ENCODE data around the gene NUPR1.
A peak's percentile ranks its signal among the peaks of the same experiment; 100 is the strongest.
"Not testable (repeated sequence)": the region's sequence is repeated elsewhere in the genome, so short reads cannot be mapped to it uniquely, and the experiment has no call there.

NUPR1 gene

GRCh38 chr16:28555561-28555960 is 16.8 kb upstream of the NUPR1 start:
- no peak for DNase-seq (ENCODE audit: low read depth in 4 of 4, low spot score in 1 of 4)

DNA sequence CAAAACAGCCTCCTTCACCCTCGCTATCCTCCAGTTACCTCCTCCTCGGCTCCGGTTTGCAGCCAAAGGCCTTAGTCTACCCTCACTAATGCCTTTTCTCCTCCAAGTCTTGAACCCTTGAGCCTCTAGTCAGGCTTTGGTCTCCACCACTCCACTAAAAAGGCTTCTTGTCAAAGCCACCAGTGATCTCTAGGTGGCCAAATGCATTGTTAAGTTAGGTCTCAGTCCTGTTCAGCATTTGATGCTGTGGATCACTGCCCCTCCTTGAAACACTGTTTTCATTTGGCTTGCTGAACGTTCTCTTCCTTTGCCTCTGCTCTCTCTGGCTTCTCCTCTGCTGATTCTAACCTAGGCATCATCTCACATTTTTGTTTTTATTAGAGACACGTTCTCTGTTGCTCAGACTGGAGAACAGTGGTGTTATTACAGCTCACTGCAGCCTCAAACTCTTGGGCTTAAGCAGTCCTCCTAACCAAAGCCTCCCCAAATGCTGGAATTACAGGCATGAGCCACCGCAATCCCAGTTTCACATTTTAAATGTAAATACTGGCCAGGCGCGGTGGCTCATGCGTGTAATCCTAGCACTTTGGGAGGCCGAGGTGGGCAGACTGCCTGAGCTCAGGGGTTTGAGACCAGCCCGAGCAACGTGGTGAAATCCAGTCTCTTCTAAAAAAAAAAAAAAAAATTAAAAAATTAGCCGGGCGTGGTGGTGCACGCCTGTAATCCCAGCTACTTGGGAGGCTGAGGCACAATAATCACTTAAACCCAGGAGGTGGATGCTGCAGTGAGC is 16.1 kb upstream of the NUPR1 start:
- no peak for DNase-seq (ENCODE audit: low read depth in 4 of 4, low spot score in 1 of 4)

DNA sequence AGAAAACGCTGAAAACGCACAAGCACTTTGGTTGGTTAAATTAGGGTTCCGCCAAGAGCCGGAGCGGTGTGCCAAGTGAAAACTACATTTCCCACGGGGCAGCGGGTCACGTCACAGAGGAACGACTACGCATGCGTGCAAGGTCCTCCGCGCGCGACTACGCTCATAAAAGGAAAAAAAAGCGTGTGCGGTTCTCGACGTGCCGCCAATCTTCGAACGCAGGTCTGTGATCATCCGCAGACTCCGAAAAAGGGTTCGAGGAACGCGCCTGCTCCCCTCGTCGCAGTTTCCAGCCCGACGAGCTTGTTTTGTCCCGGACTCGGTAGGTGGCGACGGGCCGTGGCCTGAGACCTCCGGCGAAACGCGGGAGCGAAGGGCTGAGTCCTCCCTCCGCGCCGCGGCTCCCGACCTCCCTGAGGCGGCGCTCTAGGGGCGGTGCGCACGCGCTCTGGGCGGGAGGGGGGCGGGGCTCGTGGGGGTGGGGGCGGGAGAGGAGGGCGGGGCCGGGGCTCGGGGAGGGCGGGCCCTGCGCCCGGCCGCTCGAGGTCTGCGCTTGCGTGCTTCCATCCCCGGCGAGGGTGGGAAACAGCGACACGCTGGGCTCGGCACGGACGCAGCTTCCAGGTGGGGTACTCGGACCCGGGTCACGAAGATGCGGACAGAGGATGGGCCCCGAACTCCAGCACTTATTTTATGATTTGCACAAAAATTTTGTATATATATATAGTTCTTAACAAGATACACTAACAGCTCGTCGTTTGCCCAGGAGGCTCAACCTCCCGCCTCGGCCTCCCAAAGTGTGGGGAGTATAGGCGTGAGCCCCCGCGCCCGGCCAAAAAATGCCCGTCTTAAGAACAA is 15.2 kb upstream of the NUPR1 start, which contains the start of gene SGF29:
Gene SGF29, plus strand, starts transcription at position 145 of the 858 bp plus-strand sequence. CDS start 27,150 bp downstream, outside the sequence.
- DNase-seq (ENCODE audit: low read depth in 4 of 4, low spot score in 1 of 4): peak; percentile 86 to 89 (median 88)

- no peak for DNase-seq (ENCODE audit: low read depth in 4 of 4, low spot score in 1 of 4)
Measured at GRCh38 chr16:28549301-28549899, 10.6 kb upstream of the NUPR1 start.

DNA sequence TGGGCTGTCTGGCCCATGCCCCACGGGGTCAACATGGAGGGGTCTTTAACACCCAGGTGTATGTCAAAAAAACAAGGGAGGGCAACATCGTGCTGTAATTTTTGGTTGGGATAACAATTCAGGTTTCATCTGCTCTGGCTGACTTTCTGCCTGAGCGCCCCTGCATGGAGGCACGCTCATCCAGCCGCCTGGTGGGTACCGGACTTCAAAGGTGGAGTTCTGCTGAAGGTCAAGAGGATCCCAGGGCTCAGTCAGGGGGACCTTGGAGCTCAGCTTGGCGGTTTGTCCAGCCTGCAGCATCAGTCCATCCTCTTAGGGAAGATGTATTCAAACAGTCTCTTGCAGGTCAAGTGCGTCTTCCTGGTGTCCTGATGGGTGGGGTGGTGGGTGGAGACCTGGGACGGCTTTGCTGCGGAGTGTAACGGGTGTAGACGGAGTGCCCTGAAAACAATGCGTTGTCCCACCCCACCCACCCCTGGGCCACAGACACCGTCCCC is 9.6 kb upstream of the NUPR1 start:
- no peak for DNase-seq (ENCODE audit: low read depth in 4 of 4, low spot score in 1 of 4)

DNA sequence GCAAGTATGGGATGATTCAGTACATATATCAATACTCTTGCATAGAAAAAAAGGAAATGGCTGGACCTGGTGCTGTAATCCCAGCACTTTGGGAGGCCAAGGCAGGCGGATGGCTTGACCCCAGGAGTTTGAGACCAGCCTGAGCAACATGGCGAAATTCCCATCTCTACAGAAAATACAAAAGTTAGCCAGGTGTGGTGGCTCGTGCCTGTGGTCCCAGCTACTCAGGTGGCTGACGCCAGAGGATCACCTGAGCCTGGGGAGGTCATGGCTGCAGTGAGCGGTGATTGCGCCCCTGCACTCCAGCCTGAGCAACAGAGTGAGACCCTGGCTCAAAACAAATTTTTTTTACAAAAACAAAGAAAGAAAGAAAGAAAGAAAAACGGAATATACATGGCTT is 7.9 kb upstream of the NUPR1 start:
- no peak for DNase-seq (ENCODE audit: low read depth in 4 of 4, low spot score in 1 of 4)

- DNase-seq (ENCODE audit: low read depth in 4 of 4, low spot score in 1 of 4): not testable (repeated sequence)
Measured at GRCh38 chr16:28545964-28546363, 7.2 kb upstream of the NUPR1 start.

DNA sequence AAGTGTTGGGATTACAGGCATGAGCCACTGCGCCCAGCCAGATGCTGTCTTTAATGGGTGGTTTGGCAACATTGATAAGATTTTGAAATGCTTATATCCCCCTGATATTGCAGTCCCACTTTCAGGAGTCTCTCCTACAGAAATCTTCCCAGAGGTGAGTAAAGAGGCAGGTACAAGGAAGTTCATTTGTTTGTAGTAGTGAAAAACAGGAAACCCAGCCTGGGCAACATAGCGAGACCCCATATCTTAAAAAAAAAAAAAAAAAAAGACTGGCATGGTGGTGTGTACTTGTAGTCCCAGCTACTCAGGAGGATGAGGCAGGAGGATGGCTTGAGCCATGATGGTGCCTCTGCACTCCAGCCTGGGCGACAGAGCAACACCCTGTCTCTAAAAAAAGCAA is 6.2 kb upstream of the NUPR1 start:
- DNase-seq (ENCODE audit: low read depth in 4 of 4, low spot score in 1 of 4): no peak

DNA sequence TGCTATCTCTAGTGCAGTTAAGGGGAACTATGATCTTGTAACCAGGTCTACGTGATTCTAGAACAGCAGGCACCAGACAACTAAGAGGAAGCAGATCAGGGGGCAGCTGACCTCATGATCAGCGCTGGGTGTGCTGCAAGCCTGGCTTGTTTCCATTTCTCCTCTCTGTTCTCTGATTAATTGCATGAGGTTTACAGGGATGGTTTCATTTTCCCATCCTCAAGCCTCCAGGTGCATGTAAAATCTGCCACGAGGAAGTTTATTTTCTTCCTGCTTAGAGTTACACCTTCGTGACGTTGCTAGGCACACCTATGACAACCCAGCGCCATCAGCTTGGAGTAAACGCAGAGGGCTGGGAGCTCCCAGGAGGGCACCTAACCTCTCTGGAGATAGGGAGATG is 4.3 kb upstream of the NUPR1 start:
- no peak for DNase-seq (ENCODE audit: low read depth in 4 of 4, low spot score in 1 of 4)

DNA sequence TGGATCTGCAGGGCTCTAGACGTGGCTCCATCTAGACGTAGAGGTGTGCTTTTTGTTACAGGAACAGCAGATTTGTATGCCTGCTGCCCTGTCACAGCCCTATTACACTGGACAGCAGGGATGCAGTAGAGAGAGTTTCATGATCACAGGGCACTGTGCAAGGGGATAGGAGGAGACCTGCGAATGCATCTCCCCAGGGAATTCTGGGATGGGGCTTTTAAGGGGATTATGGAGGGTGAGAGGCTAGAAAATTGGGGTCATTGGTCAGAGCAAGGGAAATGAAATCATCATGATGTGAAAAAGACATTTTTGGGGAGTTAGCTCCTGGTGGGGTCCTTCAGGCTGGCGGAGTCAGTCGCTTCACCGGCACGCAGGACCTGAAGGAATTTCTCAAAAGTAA is 3.9 kb upstream of the NUPR1 start:
- DNase-seq (ENCODE audit: low read depth in 4 of 4, low spot score in 1 of 4): no peak

DNA sequence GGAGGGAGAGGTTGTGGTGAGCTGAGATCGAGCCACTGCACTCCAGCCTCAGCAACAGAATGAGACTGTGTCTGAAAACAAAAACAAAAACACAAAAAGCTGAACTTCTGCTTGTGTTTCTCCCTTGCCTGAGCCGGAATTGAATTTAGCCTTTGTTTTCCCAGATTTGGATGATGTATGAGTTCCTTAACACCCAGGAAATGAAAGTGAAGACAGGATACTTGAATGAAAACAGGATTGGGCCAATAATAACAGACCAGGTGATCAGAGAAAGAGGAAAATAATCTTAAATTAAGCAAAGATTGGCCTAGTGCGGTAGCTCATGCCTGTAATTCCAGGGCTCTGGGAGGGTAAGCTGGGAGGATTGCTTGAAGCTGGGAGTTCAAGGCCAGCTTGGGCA is 1.6 kb upstream of the NUPR1 start:
- no peak for DNase-seq (ENCODE audit: low read depth in 4 of 4, low spot score in 1 of 4)

- DNase-seq (ENCODE audit: low read depth in 4 of 4, low spot score in 1 of 4): no peak
Measured at GRCh38 chr16:28537964-28538732, 626 bp downstream of the NUPR1 start.

GRCh38 chr16:28537076-28537475 is 1.7 kb downstream of the NUPR1 start:
- no peak for DNase-seq (ENCODE audit: low read depth in 4 of 4, low spot score in 1 of 4)

DNA sequence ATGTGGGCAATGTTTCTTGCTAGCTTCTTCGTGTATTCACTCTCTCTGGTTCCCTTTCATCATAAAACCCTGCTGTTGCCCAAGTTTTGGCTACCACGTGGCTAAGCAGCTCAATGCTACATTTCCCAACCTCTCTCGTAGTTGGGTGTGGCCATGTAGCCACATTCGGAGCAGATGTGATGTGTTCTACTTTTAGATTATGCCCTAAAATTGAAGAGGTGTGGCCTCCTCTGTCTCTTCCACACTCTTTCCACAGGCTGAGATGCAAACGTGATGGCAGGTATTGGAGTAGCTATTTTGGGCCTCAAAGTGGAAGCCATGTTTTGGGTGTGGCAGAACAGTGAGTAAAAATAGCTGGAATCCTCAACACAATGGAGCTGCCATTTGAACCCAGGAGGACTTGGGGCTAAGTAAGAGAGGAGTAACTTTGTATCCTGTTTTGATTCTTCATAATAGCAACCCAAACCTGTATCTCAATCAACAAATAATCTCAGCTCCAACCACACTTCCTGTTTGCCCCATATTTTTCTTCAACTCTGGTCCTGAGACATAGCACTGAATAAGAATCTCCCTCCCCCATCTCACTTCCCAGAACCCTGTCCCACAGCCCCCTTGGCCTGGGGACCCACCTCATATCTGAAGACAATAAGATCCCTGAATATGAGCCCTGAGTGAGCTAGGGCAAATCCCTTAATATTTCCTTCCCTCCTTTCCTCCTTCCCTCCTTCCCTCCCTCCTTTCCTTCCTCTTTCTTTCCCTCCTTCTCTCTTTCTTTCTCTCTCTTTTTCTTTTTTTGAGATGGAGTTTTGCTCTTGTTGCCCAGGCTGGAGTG is 4.0 kb downstream of the NUPR1 start:
- no peak for DNase-seq (ENCODE audit: low read depth in 4 of 4, low spot score in 1 of 4)

DNA sequence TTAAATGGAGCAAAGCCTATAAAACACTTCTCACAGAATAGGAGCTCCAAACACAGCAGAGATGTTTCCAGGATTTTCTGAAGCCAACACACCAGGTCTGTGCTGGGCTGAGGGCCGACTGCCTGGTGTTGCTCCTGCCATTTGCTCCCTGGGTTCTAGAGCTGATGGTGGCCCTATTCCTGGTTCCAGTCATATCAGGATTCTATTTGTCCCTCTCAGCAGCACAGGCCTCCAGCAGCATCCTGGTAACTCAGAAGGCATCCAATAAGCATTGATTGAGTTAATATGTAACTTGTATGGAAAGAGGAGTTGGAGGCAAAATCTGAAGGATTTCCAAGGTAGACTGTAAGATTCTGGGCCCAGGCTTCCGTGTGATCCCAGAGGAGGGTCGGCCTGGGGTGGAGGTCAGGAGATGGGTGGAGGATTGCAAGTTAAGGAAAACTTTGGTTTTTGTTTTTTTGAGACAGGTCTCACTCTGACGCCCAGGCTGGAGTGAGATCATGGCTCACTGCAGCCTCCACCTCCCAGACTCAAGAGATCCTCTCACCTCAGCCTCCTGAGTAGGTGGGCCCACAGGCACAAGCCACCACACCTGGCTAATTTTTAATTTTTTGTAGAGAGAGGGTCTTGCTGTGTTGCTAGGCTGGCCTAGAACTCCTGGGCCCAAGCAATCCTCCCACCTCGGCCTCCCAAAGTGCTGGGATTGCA is 5.7 kb downstream of the NUPR1 start:
- DNase-seq (ENCODE audit: low read depth in 4 of 4, low spot score in 1 of 4): no peak

- no peak for DNase-seq (ENCODE audit: low read depth in 4 of 4, low spot score in 1 of 4)
Measured at GRCh38 chr16:28531777-28532744, 6.7 kb downstream of the NUPR1 start.

GRCh38 chr16:28529124-28529523 is 9.7 kb downstream of the NUPR1 start:
- no peak for DNase-seq (ENCODE audit: low read depth in 4 of 4, low spot score in 1 of 4)

DNA sequence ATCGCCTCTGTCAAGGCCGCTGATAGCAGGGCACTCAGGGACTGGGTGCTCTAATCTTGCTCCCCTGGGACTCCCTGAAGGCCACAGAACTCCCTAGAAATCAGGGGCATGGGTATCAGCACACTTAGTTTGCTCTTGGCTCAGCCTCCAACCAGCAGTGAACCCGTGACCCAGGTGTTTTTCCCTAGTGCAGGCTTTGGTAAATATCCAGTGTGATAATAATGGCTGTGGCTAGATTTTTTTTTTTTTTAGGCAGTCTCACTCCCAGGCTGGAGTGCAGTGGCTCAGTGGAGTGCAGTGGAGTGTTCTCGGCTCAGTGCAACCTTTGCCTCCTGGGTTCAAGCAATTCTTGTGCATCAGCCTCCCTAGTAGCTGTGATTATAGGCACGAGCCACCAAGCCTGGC is 10.3 kb downstream of the NUPR1 start:
- no peak for DNase-seq (ENCODE audit: low read depth in 4 of 4, low spot score in 1 of 4)
